ENCODE results near the gene CAMSAP1. TPM values are rescaled to one million over a fixed set of nuclear protein-coding genes. Genes with fewer than 3 reads are reported as not detected.

The CAMSAP1 gene
- total RNA-seq, 1 experiment from 2014 or later, result 24.8 TPM

DNA sequence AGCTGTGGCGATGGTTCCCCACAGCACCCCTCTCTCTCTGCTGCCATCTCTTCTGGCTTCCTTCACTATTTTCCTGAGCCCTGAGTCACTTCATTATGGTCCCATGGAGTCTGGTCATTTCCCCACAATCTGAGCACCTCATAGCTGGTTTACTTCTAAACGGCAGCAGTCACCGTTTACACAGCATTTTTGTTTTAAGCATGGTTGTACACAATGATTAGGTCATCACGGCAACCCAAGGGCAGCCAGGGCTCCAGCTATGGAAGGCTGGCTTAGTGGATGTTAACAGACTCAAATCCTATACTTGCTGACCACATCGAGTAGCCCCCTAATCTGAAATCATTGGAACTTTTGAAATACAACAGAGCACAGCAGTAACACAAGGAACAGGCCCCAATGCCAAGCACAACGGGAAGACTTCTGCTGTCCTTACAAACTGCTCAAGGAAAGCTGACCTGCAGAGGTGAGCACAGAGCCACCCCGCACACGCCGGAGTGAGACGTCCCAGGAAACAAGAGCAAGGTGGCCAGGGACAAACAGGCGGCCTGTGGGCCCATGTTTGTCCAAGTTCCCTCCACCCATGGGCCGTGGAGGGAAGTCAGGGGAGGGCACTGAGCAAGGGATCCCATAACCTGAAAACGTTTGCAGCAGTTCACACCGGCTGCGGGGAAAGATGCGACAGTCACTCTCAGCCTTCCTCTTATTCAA lies 22.9 kb downstream of the CAMSAP1 start:
- Histone ChIP-seq H3K36me3 (ENCODE audit: control insufficient read depth, insufficient read depth, low read length) (no peaks in the 10 kb centered on the region), H3K27me3 (ENCODE audit: control insufficient read depth, insufficient read depth, low read length) (no peaks in the 10 kb centered on the region), H3K9me3 (ENCODE audit: control insufficient read depth, insufficient read depth, low read depth, low read length) (no peaks in the 10 kb centered on the region), H3K27ac (ENCODE audit: low read length) (no peak overlapping the region), H3K4me1 (ENCODE audit: control insufficient read depth, insufficient read depth, low read length) (peaks cover 4% of the 10 kb centered on the region), H3K4me3 (ENCODE audit: low read depth in 2 of 2, low read length in 2 of 2) (no peak overlapping the region)
- TF ChIP-seq SIN3A (IDR thresholded peaks at IDR 0.05; ENCODE audit: borderline replicate concordance, insufficient read depth, low read depth, low read length), result no peak
- no peak for TF ChIP-seq TCF7L2 (IDR thresholded peaks at IDR 0.05; ENCODE audit: low read depth, low read length)
- no peak for TF ChIP-seq POLR2AphosphoS5 (IDR thresholded peaks at IDR 0.05; ENCODE audit: low read depth, low read length)
- ChIA-PET POLR2A (no interaction called here), CTCF (no interaction called here)
- DNase-seq (ENCODE audit: low read depth, low spot score), result no peak
- no peak for ATAC-seq
- intact Hi-C loops (cut with micrococcal nuclease; ENCODE audit: unreplicated experiment), result no loop called here
- in situ Hi-C loops (cut with HindIII; ENCODE audit: low pct_unique_long_range_greater_than_20kb, low sequenced_read_pairs), result no loop called here
- BruUV-seq (replicated peaks), result no TSS peak

DNA sequence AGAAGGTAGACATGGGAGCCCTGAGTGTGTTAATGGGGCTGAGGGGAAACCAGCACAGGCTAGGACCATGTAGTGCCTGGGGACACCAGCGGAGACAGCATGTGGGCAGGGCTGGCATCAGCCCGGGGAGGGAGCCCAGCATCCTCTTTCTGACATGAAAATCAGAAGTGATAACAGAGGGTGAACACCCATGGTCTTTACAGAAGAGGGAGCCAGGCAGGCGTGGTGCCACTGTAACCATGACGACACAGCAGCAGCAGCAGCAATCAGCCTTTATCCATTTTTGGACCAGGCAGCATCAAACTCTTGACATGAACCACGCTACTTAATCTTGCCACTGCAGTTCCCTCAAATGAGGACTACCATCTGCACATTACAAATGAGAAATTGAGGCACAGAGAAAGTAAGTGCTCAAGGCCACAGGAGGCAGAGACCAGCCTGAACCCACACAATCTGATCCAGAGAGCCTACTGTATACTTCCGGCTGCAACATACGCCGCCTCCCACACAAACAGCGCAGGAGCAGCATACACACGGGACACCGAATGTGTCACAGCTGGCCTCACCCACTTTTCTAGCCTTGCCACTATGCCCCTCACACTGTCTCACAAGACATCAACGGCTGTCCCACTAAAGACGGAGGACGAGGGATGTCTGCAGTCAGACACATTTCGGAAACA lies 23.8 kb downstream of the CAMSAP1 start:
- POLR2A ChIA-PET, result no interaction called here
- no peak overlapping the region for H3K4me3 ChIP-seq (ENCODE audit: low read depth in 2 of 2, low read length in 2 of 2)
- H3K36me3 ChIP-seq (ENCODE audit: control insufficient read depth, insufficient read depth, low read length), result no peaks in the 10 kb centered on the region
- ATAC-seq (no peak), DNase-seq (ENCODE audit: low read depth, low spot score) (no peak)
- no peaks in the 10 kb centered on the region for H3K9me3 ChIP-seq (ENCODE audit: control insufficient read depth, insufficient read depth, low read depth, low read length)
- H3K27ac ChIP-seq (ENCODE audit: low read length), result no peak overlapping the region
- H3K4me1 ChIP-seq (ENCODE audit: control insufficient read depth, insufficient read depth, low read length), result peaks cover 4% of the 10 kb centered on the region
- in situ Hi-C loops (cut with HindIII; ENCODE audit: low pct_unique_long_range_greater_than_20kb, low sequenced_read_pairs) (no loop called here), intact Hi-C loops (cut with micrococcal nuclease; ENCODE audit: unreplicated experiment) (no loop called here)
- TF ChIP-seq SIN3A (IDR thresholded peaks at IDR 0.05; ENCODE audit: borderline replicate concordance, insufficient read depth, low read depth, low read length), result no peak
- TF ChIP-seq POLR2AphosphoS5 (IDR thresholded peaks at IDR 0.05; ENCODE audit: low read depth, low read length), result no peak
- no peak for TF ChIP-seq CTCF (IDR thresholded peaks at IDR 0.05)
- TF ChIP-seq, protein P1, sequence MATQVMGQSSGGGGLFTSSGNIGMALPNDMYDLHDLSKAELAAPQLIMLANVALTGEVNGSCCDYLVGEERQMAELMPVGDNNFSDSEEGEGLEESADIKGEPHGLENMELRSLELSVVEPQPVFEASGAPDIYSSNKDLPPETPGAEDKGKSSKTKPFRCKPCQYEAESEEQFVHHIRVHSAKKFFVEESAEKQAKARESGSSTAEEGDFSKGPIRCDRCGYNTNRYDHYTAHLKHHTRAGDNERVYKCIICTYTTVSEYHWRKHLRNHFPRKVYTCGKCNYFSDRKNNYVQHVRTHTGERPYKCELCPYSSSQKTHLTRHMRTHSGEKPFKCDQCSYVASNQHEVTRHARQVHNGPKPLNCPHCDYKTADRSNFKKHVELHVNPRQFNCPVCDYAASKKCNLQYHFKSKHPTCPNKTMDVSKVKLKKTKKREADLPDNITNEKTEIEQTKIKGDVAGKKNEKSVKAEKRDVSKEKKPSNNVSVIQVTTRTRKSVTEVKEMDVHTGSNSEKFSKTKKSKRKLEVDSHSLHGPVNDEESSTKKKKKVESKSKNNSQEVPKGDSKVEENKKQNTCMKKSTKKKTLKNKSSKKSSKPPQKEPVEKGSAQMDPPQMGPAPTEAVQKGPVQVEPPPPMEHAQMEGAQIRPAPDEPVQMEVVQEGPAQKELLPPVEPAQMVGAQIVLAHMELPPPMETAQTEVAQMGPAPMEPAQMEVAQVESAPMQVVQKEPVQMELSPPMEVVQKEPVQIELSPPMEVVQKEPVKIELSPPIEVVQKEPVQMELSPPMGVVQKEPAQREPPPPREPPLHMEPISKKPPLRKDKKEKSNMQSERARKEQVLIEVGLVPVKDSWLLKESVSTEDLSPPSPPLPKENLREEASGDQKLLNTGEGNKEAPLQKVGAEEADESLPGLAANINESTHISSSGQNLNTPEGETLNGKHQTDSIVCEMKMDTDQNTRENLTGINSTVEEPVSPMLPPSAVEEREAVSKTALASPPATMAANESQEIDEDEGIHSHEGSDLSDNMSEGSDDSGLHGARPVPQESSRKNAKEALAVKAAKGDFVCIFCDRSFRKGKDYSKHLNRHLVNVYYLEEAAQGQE (IDR thresholded peaks at IDR 0.05; ENCODE audit: insufficient read depth in 1 of 2, low read depth in 2 of 2, low read length in 1 of 2), result no peak
- no peak for TF ChIP-seq TCF7L2 (IDR thresholded peaks at IDR 0.05; ENCODE audit: low read depth, low read length)
- CTCF ChIA-PET, result no interaction called here
- no TSS peak for BruUV-seq (replicated peaks)
- no peaks in the 10 kb centered on the region for H3K27me3 ChIP-seq (ENCODE audit: control insufficient read depth, insufficient read depth, low read length)

DNA sequence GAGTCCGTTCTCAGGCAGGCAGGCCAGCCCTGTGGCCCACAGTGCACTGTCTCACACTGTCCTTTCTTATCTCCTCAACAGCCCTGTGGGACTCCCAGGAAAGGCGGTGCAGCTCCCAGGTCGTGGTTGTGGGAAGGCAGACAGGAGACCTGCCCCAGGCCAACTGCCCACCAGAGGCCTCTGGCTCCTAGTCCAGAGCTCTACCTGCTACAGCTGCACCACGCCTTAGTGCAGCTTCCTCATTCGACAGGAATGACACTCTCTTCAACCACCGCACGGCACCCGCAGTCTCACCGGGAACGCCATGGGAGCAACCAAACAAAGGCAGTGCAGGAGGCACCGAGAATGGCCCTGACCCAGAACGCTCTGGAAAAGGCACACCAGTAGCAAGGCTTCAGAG lies 25.3 kb downstream of the CAMSAP1 start:
- ATAC-seq (no peak), DNase-seq (ENCODE audit: low read depth, low spot score) (no peak)
- H3K36me3 ChIP-seq (ENCODE audit: control insufficient read depth, insufficient read depth, low read length), result no peaks in the 10 kb centered on the region
- H3K9me3 ChIP-seq (ENCODE audit: control insufficient read depth, insufficient read depth, low read depth, low read length), result no peaks in the 10 kb centered on the region
- ChIA-PET CTCF (no interaction called here), POLR2A (no interaction called here)
- intact Hi-C loops (cut with micrococcal nuclease; ENCODE audit: unreplicated experiment) (no loop called here), in situ Hi-C loops (cut with HindIII; ENCODE audit: low pct_unique_long_range_greater_than_20kb, low sequenced_read_pairs) (no loop called here)
- no peak overlapping the region for H3K27ac ChIP-seq (ENCODE audit: low read length)
- TF ChIP-seq CTCF (IDR thresholded peaks at IDR 0.05) (no peak), TCF7L2 (IDR thresholded peaks at IDR 0.05; ENCODE audit: low read depth, low read length) (no peak), POLR2AphosphoS5 (IDR thresholded peaks at IDR 0.05; ENCODE audit: low read depth, low read length) (no peak), SIN3A (IDR thresholded peaks at IDR 0.05; ENCODE audit: borderline replicate concordance, insufficient read depth, low read depth, low read length) (no peak)
- TF ChIP-seq, protein P1 (IDR thresholded peaks at IDR 0.05; ENCODE audit: insufficient read depth in 1 of 2, low read depth in 2 of 2, low read length in 1 of 2), result no peak
- H3K27me3 ChIP-seq (ENCODE audit: control insufficient read depth, insufficient read depth, low read length), result no peaks in the 10 kb centered on the region
- H3K4me3 ChIP-seq (ENCODE audit: low read depth in 2 of 2, low read length in 2 of 2), result no peak overlapping the region
- BruUV-seq (replicated peaks), result no TSS peak
- peaks cover 4% of the 10 kb centered on the region; the same call in 1 of the 2 replicates for H3K4me1 ChIP-seq (ENCODE audit: control insufficient read depth, insufficient read depth, low read length)
